D721Med (cell line): ENCODE measurements around the gene TFCP2L1.

Experiments used
- DNase-seq: peaks from one replicate; pipeline ENCODE4 v3.0.0; 2011; ENCODE audit warnings: low spot score; ENCODE audit not compliant: insufficient read length
- FAIRE-seq: peaks from 2 replicates; lab custom pipeline; 2011; peaks lifted over from hg19 to GRCh38; lab: Jason Lieb, UNC
- TF ChIP-seq, protein P1 (sequence below): IDR thresholded peaks from 2 replicates; pipeline ENCODE4 v1.5.1; 2012; ENCODE audit warnings: mild to moderate bottlenecking, control low read depth; ENCODE audit not compliant: insufficient read depth; ENCODE audit errors: missing control alignments

Gene TFCP2L1

DNA sequence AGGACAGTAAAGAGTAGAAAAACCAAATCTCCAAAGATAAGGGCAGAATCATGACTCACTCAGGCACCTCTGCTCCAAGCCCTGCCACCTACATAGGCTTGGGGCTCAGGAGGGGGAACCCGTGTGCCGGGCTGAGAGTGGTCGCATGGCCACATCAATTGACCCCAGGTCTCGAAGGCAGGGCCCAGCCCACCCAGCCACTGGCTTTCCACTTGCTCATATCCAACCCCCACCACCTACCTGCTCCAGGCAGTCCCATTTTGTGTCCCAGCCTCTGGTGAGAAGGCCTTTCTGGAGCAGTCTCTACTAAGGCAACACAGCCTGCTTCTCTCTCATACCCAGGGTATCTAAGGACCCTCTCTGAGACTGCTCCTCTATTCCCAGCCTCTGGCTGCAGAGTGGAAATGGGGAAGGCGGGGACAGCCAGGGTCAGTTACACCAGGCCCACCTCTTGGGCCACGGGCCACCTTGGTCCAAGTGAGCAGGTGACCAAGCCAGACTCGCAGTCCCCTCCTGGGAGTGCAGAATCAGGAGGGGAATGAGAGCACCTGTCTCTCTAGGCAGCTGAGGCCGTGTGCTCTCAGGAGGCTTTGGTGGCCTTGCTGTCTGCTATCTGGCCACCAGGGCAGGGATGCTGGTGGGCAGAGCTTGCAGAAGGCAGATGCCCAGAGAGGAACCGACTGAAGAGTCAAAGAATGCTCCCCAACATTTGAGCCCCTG lies 20.8 kb downstream of the TFCP2L1 start:
- no peak for DNase-seq
- no peak for FAIRE-seq
- TF ChIP-seq, protein P1, sequence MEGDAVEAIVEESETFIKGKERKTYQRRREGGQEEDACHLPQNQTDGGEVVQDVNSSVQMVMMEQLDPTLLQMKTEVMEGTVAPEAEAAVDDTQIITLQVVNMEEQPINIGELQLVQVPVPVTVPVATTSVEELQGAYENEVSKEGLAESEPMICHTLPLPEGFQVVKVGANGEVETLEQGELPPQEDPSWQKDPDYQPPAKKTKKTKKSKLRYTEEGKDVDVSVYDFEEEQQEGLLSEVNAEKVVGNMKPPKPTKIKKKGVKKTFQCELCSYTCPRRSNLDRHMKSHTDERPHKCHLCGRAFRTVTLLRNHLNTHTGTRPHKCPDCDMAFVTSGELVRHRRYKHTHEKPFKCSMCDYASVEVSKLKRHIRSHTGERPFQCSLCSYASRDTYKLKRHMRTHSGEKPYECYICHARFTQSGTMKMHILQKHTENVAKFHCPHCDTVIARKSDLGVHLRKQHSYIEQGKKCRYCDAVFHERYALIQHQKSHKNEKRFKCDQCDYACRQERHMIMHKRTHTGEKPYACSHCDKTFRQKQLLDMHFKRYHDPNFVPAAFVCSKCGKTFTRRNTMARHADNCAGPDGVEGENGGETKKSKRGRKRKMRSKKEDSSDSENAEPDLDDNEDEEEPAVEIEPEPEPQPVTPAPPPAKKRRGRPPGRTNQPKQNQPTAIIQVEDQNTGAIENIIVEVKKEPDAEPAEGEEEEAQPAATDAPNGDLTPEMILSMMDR = no peak

DNA sequence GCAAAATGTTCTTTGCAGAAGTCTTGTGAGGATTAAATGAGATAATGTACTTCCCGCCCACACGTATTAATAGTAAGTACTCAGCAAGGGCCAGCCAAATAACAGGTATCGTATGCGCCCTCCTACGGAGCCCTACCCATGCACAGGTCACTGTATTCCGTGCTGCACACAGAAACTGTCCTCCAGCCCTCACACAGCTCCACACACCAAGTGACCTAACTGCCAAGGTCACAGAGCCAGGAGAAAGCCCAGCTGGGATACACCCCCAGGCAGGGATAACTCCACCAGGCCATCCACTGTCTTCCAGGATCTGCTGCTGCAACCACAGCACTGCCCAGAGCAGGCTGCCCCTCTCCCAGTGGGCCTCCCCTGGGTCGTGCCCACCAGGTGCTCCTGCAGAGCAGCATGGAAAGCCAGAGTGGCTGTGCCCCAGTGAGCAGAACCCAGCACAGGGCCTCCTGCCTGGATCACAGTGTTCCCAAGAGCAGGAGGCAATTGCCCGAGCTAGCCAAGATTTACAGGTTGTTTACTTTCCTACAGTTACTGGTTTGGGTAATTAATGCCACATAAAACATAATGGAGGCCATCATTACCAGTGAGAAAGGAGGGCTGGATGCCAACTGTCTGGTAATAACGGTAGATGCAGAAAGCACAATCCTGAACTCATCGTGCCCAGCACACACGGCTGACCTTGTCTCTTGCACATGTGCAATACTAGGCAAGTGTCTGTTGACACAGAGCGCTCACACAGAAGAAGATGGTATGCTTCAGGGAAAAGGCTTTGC lies 24.4 kb downstream of the TFCP2L1 start:
- TF ChIP-seq, protein P1 = no peak
- FAIRE-seq (no peak), DNase-seq (no peak)

DNA sequence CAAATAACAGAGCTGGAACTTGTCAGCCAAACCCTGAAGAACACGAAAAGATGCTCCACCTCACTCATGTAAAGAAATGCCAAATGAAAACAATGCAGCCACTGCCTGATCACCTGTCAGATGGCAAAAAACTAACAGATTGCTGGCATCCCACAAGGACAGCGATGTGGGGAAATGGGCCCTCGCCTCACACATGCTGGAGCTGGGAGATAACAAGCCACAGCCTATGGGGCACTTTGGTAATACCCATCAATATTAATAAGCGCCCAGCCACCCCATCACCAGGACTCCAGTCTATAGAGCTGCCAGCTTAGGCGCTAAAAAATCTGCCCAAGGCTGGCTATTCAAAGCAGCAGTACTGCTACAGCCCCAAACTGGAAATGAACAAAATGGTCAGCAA lies 27.0 kb downstream of the TFCP2L1 start:
- no peak for DNase-seq
- TF ChIP-seq, protein P1 = no peak
- FAIRE-seq = no peak

DNA sequence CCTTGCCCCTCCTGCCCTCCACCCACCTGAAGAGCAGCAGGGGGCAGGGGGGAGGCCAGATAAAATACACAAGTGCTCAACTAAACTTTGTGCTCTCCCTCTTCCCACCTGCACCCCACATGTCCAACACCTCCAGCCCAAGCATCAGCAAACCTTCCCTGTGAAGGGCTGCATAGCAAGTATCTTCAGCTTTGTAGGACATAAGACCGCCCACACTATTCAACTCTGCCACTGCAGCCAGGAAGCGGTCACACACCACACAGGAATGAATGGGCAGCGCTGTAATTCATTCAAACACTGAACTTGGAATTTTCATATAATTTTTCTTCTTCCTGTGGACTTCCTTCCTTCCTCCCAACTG lies 27.5 kb downstream of the TFCP2L1 start:
- TF ChIP-seq, protein P1 = no peak
- DNase-seq = no peak
- FAIRE-seq = no peak

DNA sequence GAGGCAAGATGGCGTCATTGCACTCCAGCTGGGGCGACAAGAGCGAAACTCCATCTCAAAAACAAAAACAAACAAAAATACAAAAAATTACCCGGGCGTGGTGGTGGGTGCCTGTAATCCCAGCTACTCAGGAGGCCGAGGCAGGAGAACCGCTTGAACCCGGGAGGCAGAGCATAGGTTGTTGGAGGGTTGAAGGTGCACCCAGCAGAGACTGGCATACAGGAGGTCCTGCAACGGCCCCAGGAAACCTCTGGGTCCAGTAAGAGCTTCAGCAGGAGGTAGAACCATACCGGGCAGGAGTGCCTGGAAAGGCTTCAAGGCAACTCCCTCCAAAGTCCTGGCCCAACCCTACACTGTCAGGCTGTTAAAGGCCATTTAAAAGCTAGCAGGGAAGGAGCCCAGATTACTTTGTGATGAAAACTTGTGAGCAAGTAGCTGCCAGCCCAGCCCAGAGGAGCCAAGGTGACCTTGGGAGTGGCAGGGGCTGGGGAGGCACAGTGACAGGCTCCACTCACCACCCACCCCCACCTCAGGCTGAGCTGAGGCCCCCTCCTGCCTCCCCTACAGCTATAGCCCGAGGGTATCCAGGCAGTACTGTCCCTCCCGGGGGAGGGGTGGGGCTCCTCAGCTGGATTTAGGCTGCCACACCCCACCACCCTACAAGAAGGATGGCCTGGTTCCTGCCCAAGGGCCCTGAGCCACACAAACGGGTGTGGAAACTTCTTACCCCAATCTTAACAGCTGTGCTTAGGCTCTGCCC lies 28.1 kb downstream of the TFCP2L1 start:
- TF ChIP-seq, protein P1 = no peak

DNA sequence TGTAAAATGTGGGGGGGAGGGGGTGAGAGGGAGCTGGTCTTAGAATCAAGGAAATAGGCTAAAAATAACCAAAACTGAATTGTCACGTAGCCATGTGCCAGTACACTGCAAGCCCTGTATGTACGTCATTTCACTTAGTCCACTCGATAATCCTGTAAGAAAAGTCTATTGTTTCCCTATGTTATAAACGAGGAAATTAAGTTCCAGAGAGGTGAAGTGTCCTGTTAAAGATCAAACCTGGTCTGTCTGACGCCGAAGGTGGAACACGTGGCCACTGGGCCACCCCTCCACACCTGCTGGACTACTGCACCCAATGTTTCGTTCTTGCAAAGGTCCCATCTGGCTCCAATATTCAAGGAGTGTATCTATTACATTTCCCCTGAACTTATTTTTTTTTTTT lies 29.6 kb downstream of the TFCP2L1 start:
- TF ChIP-seq, protein P1 = no peak
- DNase-seq (no peak), FAIRE-seq (no peak)

More for the DNA sequence above, 28.1 kb downstream of the TFCP2L1 start:
- DNase-seq (no peak), FAIRE-seq (no peak)
